ENCODE data around the gene RPL9.

GRCh38 chr4:39472396-39472795 is 13.7 kb upstream of the RPL9 start:
- TF ChIP-seq PATZ1 (CRISPR knock-in tag; IDR thresholded peaks at IDR 0.05; ENCODE audit: borderline replicate concordance), result no peak
- TF ChIP-seq RARB (CRISPR knock-in tag; IDR thresholded peaks at IDR 0.05), result no peak

Data from SK-N-SH treated with all-trans-retinoic acid at 6 μM for 48 hours (cell line).